Aorta (tissue), 5 donors: ENCODE results near the gene BCL2L13. TPM values are rescaled to one million over a fixed set of nuclear protein-coding genes. Genes with fewer than 3 reads are reported as not detected.
"Not testable (repeated sequence)": the region's sequence is repeated elsewhere in the genome, so short reads cannot be mapped to it uniquely, and the experiment has no call there.

Experiments used
- ATAC-seq: fragments of 200-7000 bp; cut with Tn5 transposase; one replicate; pipeline ENCODE4 v1.9.1; 2022; ENCODE audit warnings: moderate library complexity; ENCODE audit not compliant: low FRiP score
- DNase-seq, 2 donors: peaks; one replicate each; pipeline ENCODE4 v3.0.0-alpha.2; 2020
- H3K27ac ChIP-seq, 2 donors: one replicate each; pipeline ENCODE4 v1.5.1; 2013; ENCODE audit warnings: low read length in 2 of 2, mild to moderate bottlenecking in 2 of 2, moderate library complexity in 2 of 2, control low read depth in 1 of 2, inconsistent platforms in 1 of 2, low read depth in 1 of 2
- H3K27me3 ChIP-seq, 2 donors: one replicate each; pipeline ENCODE4 v1.6.1; 2013; ENCODE audit warnings: control low read depth in 1 of 2, low read length in 1 of 2, mild to moderate bottlenecking in 1 of 2, moderate library complexity in 1 of 2; ENCODE audit not compliant: insufficient read depth in 2 of 2, control insufficient read depth in 1 of 2
- H3K36me3 ChIP-seq, 2 donors: one replicate each; pipeline ENCODE4 v1.6.1; 2013; ENCODE audit warnings: control low read depth in 1 of 2, low read length in 1 of 2, mild to moderate bottlenecking in 1 of 2; ENCODE audit not compliant: insufficient read depth in 2 of 2, control insufficient read depth in 1 of 2
- H3K4me1 ChIP-seq, 2 donors: one replicate each; pipeline ENCODE4 v1.6.1; 2013; ENCODE audit warnings: low read length in 2 of 2, control low read depth in 1 of 2, mild to moderate bottlenecking in 1 of 2, moderate library complexity in 1 of 2; ENCODE audit not compliant: insufficient read depth in 2 of 2, control insufficient read depth in 1 of 2
- H3K4me3 ChIP-seq, 2 donors: one replicate each; pipeline ENCODE4 v1.5.1; 2013; ENCODE audit warnings: low read length in 2 of 2, control low read depth in 1 of 2, mild to moderate bottlenecking in 1 of 2
- H3K9me3 ChIP-seq: one replicate; pipeline ENCODE4 v1.6.1; 2013; ENCODE audit warnings: mild to moderate bottlenecking, low read length; ENCODE audit not compliant: control insufficient read depth
- WGBS, 2 donors: extraction: QIAGEN DNeasy Blood & Tissue Kit; methylation state at CpG; one replicate each; pipeline ENCODE4 v1.1.7; 2013; 5-methylcytosine and 5-hydroxymethylcytosine counted together
- intact Hi-C, 2 donors: fragments of 100-400 bp; cut with DNase I; formaldehyde crosslinking; loops; one replicate each; pipeline versions ENCODE4 v1.14.2 to v1.15.0; 2022
- polyA plus RNA-seq, 2 donors: library from polyadenylated mRNA; stranded (reverse); fragments of 200-250 nt; gene quantifications; one replicate each; pipeline ENCODE4 v1.2.3, GENCODE V29; 2013
- total RNA-seq, 2 donors: library from RNA; stranded (reverse); fragmentation: NEBNext Ultra II Directional; extraction: Animal tissue kit (Norgen Biotek cat#: 25700); gene quantifications; one replicate each; pipeline ENCODE4 v1.2.1, GENCODE V29; 2021
- donor health status: healthy with polysubstance abuse.
- donor health status: Bipolar disorder and iron deficiency.
- donor health status: DM: no; HTN: no; CAD: no.
- donor health status: DM: no; HTN: no; CAD: no.
- donor health status: DM: yes; HTN: yes; CAD: no.

Gene BCL2L13
- total and polyA plus RNA-seq, 4 donors, result 22.8 to 39.9 (median 28.0) TPM

DNA sequence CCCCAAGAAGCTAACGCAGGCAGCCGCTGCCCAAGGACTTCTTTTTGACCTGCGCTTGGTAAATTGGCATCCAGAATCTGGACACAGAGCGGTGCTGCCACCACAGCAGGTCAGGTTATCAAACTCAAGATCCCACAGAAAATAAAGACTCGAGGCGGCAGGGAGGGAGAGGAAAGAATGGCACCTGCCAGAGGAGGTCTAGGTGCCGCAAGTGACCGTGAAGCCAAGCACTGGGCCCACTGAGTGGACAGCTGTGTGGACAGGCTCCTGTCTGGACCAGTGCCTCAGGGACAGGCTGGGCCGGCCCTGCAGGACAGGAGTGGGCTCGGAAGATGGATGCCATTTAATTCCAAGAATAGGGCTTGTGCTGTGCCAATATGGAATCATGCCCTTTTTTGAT is 108.4 kb downstream of the BCL2L13 start:
- Histone ChIP-seq H3K27me3 (no peaks in the 10 kb centered on the region), H3K27ac (no peak overlapping the region), H3K9me3 (no peaks in the 10 kb centered on the region), H3K4me1 (no peaks in the 10 kb centered on the region), H3K36me3 (no peaks in the 10 kb centered on the region), H3K4me3 (no peak overlapping the region)
- WGBS, 2 donors, result 91 to 92% methylated on average over 10 of the region's 10 CpGs
- intact Hi-C loops, result loop anchor here in 1 of 2 donors (10.0 kb wide), 1 partner anchor 328 kb away; the partner anchor contains the start of gene PEX26
- DNase-seq (no peak), ATAC-seq (no peak)

DNA sequence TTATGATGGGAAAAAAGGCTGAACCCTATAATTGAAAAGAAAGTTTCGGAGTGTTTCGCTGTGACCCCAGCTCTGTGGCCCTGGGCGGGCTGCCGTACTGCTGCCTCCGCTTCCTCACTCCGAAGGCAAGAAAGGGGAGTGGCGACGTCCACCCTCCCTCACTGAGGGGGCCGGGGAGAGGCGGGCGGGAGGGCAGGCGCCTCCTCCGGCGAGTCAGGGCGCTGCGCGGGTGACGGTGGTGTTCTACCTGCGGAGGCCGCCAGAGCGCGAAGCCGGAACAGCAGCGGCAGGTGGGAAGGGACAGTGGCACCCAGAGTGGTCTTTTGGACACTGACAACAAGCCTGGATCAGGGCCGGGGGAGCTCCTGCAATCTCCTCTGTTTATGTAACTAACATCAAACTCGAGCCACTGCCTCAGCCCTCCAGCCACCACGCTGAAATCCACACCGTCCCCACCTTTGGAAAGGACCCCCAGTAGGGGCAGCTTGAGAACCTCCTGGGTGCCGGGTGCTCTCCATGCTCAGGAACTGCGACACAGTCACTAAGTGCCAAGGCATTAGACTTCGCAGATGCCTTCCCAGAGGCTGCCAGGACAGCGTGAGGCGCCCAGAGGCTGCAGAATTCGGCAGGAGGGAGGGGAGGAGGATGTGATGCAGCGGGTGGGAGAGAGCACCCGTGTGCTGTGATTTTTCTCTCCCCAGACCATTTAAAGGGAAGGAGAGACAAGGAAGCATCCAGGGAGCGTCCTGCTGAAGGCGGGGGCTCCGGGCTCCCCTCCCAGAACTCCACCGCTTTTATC is 110.2 kb downstream of the BCL2L13 start:
- WGBS, 2 donors, result 47 to 56% methylated on average over 32 to 40 of the region's 40 CpGs
- no peak for DNase-seq
- ATAC-seq, result no peak
- no peak overlapping the region for H3K27ac ChIP-seq
- intact Hi-C loops, result loop anchor here in 1 of 2 donors (10.0 kb wide), 1 partner anchor 326 kb away; the partner anchor contains the start of gene PEX26
- H3K4me3 ChIP-seq, result no peak overlapping the region
- no peaks in the 10 kb centered on the region for H3K36me3 ChIP-seq
- H3K9me3 ChIP-seq, result no peaks in the 10 kb centered on the region
- no peaks in the 10 kb centered on the region for H3K27me3 ChIP-seq
- H3K4me1 ChIP-seq, result no peaks in the 10 kb centered on the region

DNA sequence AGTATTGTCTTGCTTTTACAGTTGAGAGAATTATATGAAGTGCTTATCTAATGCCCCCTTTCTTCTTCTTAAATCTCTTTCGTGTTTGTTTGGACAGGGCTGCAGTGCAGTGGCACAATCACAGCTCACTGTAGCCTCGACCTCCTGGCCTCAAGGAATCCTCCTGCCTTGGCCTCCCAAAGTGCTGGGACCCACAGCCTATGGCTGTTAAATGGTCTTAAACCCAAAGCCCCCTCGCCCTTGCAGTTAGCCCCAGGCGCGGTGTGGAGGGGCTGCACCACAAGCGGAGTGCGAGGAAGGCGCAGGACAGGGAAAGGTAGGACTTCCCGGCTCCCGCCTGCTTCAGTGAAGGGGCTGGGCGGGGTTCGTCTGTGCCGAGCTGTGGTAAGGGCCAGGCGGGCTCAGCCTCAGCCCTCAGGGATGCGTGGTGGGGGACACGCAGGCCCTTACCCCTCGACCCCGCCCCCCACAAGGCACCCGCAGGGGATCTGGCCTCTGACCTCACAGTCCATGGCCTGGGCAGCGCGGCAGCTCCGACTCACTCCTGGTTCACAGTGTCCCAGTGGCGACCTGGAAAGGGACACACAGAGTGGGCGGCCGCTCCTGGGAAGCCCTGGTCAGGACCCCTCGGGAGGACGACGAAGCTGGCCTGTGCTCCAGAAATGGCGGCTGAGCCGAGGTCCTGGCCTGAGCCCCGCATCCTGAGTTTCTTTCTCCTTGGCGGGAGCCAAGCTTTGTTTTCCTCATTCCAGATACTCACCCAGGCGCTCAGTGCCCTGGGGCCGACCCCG is 111.2 kb downstream of the BCL2L13 start:
- no peak overlapping the region for H3K4me3 ChIP-seq
- H3K36me3 ChIP-seq, result no peaks in the 10 kb centered on the region
- H3K27me3 ChIP-seq, result no peaks in the 10 kb centered on the region
- H3K9me3 ChIP-seq, result no peaks in the 10 kb centered on the region
- intact Hi-C loops, result loop anchor here in 1 of 2 donors (10.0 kb wide), 1 partner anchor 325 kb away; the partner anchor contains the start of gene PEX26
- DNase-seq (no peak), ATAC-seq (no peak)
- 87 to 92% methylated on average over 35 of the region's 35 CpGs for WGBS, 2 donors
- H3K4me1 ChIP-seq, result no peaks in the 10 kb centered on the region
- H3K27ac ChIP-seq, result no peak overlapping the region

DNA sequence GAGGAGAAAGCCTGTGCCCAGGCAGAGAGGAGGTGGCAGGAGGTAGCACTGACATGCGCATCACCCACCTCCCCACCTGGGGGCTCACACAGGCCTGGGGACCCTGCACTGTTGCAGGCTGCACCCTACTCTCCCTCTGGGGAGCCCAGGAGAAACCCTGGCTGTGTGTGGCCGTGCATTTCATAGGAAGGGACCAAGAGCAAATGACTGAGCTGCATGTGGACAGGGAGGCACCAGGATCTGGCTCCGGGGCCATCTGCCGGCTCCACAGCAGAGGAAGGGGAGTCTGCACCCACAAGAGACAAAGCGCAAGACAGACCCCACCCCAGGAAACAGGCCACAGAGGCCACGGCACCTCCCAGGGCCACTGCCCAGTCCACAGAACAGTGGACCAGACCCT is 113.0 kb downstream of the BCL2L13 start:
- no peaks in the 10 kb centered on the region for H3K4me1 ChIP-seq
- no peaks in the 10 kb centered on the region for H3K9me3 ChIP-seq
- H3K27me3 ChIP-seq, result no peaks in the 10 kb centered on the region
- WGBS, 2 donors, result 72 to 78% methylated on average over 6 of the region's 6 CpGs
- no peak overlapping the region for H3K27ac ChIP-seq
- H3K4me3 ChIP-seq, result no peak overlapping the region
- DNase-seq (no peak), ATAC-seq (peak; percentile 22)
- H3K36me3 ChIP-seq, result no peaks in the 10 kb centered on the region
- intact Hi-C loops, result no loop called here

DNA sequence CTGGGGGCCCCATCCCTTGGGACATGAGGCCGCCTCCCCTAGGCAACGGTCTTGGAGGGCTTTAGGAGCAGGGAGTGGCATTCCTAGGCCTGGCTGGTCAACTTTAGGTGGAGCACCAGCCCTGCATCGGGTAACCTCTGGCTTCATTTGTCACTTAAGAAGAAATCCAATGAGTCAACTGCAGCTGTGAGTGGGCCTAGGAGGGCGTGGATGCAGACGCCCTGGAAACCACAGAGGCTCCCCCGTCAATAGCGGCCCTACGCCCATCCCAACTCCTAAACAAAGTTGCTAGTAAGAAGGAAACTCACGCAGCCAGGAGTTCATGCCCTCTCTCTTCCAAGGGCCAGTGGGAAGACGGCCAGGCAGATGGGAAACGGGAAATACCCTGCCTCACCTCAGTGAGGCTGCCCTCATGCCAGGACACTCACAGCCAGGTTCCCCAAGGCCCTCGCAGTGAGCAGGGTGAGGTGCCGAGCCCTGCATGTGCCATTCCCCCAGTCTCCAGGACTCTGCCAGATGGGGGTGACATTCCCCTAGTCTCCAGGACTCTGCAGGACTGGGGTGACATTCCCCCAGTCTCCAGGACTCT is 114.9 kb downstream of the BCL2L13 start:
- intact Hi-C loops, result no loop called here

DNA sequence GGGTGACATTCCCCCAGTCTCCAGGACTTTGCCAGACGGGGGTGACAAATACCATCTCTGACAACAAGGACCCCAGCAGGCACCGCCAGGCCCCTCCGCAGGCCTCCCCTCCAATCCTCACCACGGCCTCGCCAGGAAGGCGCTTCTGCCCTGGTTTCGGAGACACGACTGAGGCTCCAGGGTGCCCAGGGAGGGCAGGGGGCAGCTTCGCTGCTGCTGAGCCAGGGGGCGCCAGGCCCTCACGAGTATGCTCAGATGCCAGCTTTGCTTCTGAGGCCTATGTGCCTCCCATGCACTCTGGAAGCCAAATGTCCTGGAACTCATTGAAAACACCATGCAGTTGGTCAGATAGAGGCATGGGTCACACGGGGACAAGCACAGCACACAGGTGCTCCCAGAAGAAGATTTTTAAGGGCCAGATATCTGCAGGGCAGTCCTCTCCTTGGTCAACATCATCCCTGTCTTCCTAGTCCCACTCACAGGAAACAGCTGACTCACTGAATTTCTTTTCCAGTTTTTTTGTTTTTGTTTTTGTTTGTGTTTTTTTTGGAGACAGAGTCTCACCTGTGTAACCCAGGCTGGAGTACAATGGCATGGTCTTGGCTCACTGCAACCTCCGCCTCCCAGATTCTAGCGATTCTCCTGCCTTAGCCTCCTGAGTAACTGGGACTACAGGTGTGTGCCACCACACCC is 115.8 kb downstream of the BCL2L13 start:
- intact Hi-C loops, result no loop called here
- DNase-seq, result no peak

More for the DNA sequence above, 114.9 kb downstream of the BCL2L13 start:
- H3K27ac ChIP-seq, result no peak overlapping the region
- no peak for DNase-seq
- no peak for ATAC-seq
- no peaks in the 10 kb centered on the region for H3K9me3 ChIP-seq
- H3K4me1 ChIP-seq, result no peaks in the 10 kb centered on the region
- H3K4me3 ChIP-seq, result no peak overlapping the region
- no peaks in the 10 kb centered on the region for H3K27me3 ChIP-seq
- 92 to 93% methylated on average over 13 of the region's 13 CpGs for WGBS, 2 donors
- H3K36me3 ChIP-seq, result no peaks in the 10 kb centered on the region

DNA sequence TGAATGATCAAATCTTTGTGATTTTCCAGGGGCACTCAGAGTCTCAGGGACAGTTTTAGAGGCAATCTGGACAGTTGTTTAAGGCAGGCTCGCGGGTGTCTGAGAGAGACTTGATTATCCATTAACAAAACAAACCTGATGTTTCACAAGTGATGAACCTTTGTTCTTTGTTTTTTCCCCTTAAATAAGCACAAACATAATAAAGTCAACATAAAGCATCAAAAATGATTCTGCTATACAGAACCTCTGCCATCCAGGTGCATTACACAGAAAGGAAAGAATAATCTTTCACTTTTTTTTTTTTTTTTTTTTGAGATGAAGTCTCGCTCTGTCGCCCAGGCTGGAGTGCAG is 122.6 kb downstream of the BCL2L13 start:
- Histone ChIP-seq H3K27me3 (no peaks in the 10 kb centered on the region), H3K36me3 (no peaks in the 10 kb centered on the region), H3K4me1 (peaks cover 0 to 2% of the 10 kb centered on the region in 2 donors), H3K9me3 (no peaks in the 10 kb centered on the region), H3K27ac (no peak overlapping the region), H3K4me3 (no peak overlapping the region)
- ATAC-seq, result no peak
- intact Hi-C loops, result no loop called here
- 66 to 68% methylated on average over 2 of the region's 4 CpGs for WGBS, 2 donors
- DNase-seq, result no peak

More for the DNA sequence above, 115.8 kb downstream of the BCL2L13 start:
- WGBS, 2 donors, result 91% methylated on average over 14 of the region's 14 CpGs
- no peak for ATAC-seq
- no peaks in the 10 kb centered on the region for H3K9me3 ChIP-seq
- no peaks in the 10 kb centered on the region for H3K4me1 ChIP-seq
- no peaks in the 10 kb centered on the region for H3K36me3 ChIP-seq
- H3K4me3 ChIP-seq, result no peak overlapping the region
- no peak overlapping the region for H3K27ac ChIP-seq
- no peaks in the 10 kb centered on the region for H3K27me3 ChIP-seq

DNA sequence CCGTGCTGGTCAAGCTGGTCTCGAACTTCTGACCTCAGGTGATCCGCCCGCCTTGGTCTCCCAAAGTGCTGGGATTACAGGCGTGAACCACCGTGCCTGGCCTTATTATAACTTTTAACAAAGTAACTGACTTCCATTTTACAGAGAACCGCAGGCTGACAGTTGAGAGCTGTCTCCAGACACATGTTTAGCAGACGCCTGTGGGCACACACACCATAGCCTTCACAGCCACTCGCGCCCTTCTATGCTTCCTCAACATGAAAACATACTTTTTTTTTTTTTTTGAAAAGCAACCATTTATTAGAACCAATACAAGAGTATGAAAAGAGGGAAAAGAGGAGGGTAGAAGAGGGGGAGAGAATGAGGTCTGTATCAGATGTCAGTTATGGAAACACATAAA is 124.9 kb downstream of the BCL2L13 start:
- DNase-seq, intact Hi-C loops: not testable (repeated sequence)
- WGBS, 2 donors, result 89% methylated on average over 10 of the region's 10 CpGs

More for the DNA sequence above, 124.9 kb downstream of the BCL2L13 start:
- H3K36me3 ChIP-seq, ATAC-seq, H3K27me3 ChIP-seq, H3K4me3 ChIP-seq, H3K9me3 ChIP-seq, H3K4me1 ChIP-seq, H3K27ac ChIP-seq: not testable (repeated sequence)
